WTC11 (cell line): ENCODE data around the gene SHISA6. TPM values are rescaled to one million over a fixed set of nuclear protein-coding genes. Genes with fewer than 3 reads are reported as not detected.
"Not testable (repeated sequence)": the region's sequence is repeated elsewhere in the genome, so short reads cannot be mapped to it uniquely, and the experiment has no call there.

ENCODE experiments used
- ATAC-seq: fragments of 200-7000 bp; cut with Tn5 transposase; 2 replicates; pipeline ENCODE4 v1.10.0; 2021; ENCODE audit warnings: mild to moderate bottlenecking, moderate library complexity
- CTCF ChIA-PET: fragments of 300-600 bp; sonication (Branson Sonifier 250); formaldehyde crosslinking; loops from one replicate; lab custom pipeline; 2021; ENCODE audit warnings: antibody characterized with exemption; lab: Charles Lee
- POLR2A ChIA-PET: fragments of 350-600 bp; sonication (Branson Sonifier 250); formaldehyde crosslinking; loops from one replicate; lab custom pipeline; 2021; ENCODE audit warnings: antibody characterized with exemption; lab: Charles Lee
- DNase-seq: peaks from one replicate; pipeline ENCODE4 v3.0.0; 2021; ENCODE audit warnings: low spot score
- H3K27ac Mint-ChIP-seq: 2 replicates; pipeline ENCODE4 v1.8.0; 2021; ENCODE audit warnings: mixed read lengths
- H3K27me3 Mint-ChIP-seq: 2 replicates; pipeline ENCODE4 v1.8.0; 2021; ENCODE audit warnings: low read depth, mild to moderate bottlenecking, moderate library complexity, mixed read lengths
- H3K36me3 Mint-ChIP-seq: 2 replicates; pipeline ENCODE4 v1.8.0; 2021; ENCODE audit warnings: mixed read lengths
- H3K4me1 Mint-ChIP-seq: 2 replicates; pipeline ENCODE4 v1.8.0; 2022; ENCODE audit warnings: mixed read lengths
- H3K4me3 Mint-ChIP-seq: 2 replicates; pipeline ENCODE4 v1.8.0; 2021; ENCODE audit warnings: mild to moderate bottlenecking, moderate library complexity, mixed read lengths
- H3K9me3 Mint-ChIP-seq: 2 replicates; pipeline ENCODE4 v1.8.0; 2021; ENCODE audit warnings: mixed read lengths
- CREM ChIP-seq: sonication (generic); formaldehyde crosslinking; IDR thresholded peaks from 2 replicates; pipeline ENCODE4 v1.8.1; 2022; ENCODE audit warnings: mild to moderate bottlenecking, missing genetic modification reagents, moderate library complexity
- FOXK1 ChIP-seq: sonication (generic); formaldehyde crosslinking; IDR thresholded peaks from 2 replicates; pipeline ENCODE4 v1.8.0; 2022; ENCODE audit warnings: mild to moderate bottlenecking, moderate library complexity, missing genetic modification reagents
- HMGA2 ChIP-seq: fragments of 250-450 bp; sonication (Bioruptor Pico); IDR thresholded peaks from 2 replicates; pipeline ENCODE4 v1.4.0; 2021; ENCODE audit warnings: mild to moderate bottlenecking, moderate library complexity
- KAT7 ChIP-seq: sonication (generic); formaldehyde crosslinking; IDR thresholded peaks from 2 replicates; pipeline ENCODE4 v1.8.1; 2023; ENCODE audit warnings: missing genetic modification reagents, mild to moderate bottlenecking, borderline replicate concordance
- NFE2L1 ChIP-seq: sonication (generic); formaldehyde crosslinking; IDR thresholded peaks from 2 replicates; pipeline ENCODE4 v1.8.1; 2023; ENCODE audit warnings: missing genetic modification reagents
- NR1H2 ChIP-seq: sonication (generic); formaldehyde crosslinking; IDR thresholded peaks from 2 replicates; pipeline ENCODE4 v1.9.0; 2021; ENCODE audit warnings: mild to moderate bottlenecking, moderate library complexity, missing genetic modification reagents
- total RNA-seq: library from RNA; stranded (reverse); gene quantifications from 3 replicates; pipeline ENCODE4 v1.2.3, GENCODE V29; 2021
- TF ChIP-seq, protein P1 (sequence below): fragments of 250-450 bp; sonication (Bioruptor Pico); conservative IDR thresholded peaks from 2 replicates; pipeline ENCODE4 v1.9.0; 2021; ENCODE audit warnings: mild to moderate bottlenecking
- TF ChIP-seq, protein P2 (sequence below): sonication (generic); formaldehyde crosslinking; IDR thresholded peaks from 2 replicates; pipeline ENCODE4 v1.8.1; 2023; ENCODE audit warnings: mild to moderate bottlenecking, missing genetic modification reagents
- TF ChIP-seq, protein P3 (sequence below): sonication (generic); formaldehyde crosslinking; IDR thresholded peaks from 2 replicates; pipeline ENCODE4 v1.8.0; 2022; ENCODE audit warnings: missing genetic modification reagents
- TF ChIP-seq, protein P4 (sequence below): sonication (generic); formaldehyde crosslinking; IDR thresholded peaks from 2 replicates; pipeline ENCODE4 v1.8.1; 2022; ENCODE audit warnings: missing genetic modification reagents, borderline replicate concordance
- TF ChIP-seq, protein P5 (sequence below): sonication (generic); formaldehyde crosslinking; IDR thresholded peaks from 2 replicates; pipeline ENCODE4 v1.8.1; 2022; ENCODE audit warnings: low read depth, missing genetic modification reagents, borderline replicate concordance

SHISA6 gene
- total RNA-seq, 1 experiment from 2014 or later = 1.1 TPM

DNA sequence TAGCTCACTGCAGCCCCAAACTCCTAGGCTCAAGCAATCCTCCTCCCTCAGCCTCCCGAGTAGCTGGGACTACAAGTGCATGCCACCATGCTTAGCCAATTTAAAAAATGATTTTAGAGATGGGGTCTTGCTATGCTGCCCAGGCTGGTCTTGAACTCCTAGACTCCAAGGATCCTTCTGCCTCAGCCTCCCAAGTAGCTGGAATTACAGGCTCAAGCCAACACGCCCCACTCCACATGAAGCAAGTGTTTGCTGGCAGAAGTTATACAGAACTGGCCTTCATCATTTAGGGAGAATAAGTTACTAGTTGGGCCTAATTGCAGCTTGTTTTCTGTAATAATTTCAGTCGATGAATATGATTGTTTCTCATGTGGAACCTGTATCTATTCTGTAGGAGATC, 68.0 kb downstream of the SHISA6 start (continued):
- TF ChIP-seq, protein P1, sequence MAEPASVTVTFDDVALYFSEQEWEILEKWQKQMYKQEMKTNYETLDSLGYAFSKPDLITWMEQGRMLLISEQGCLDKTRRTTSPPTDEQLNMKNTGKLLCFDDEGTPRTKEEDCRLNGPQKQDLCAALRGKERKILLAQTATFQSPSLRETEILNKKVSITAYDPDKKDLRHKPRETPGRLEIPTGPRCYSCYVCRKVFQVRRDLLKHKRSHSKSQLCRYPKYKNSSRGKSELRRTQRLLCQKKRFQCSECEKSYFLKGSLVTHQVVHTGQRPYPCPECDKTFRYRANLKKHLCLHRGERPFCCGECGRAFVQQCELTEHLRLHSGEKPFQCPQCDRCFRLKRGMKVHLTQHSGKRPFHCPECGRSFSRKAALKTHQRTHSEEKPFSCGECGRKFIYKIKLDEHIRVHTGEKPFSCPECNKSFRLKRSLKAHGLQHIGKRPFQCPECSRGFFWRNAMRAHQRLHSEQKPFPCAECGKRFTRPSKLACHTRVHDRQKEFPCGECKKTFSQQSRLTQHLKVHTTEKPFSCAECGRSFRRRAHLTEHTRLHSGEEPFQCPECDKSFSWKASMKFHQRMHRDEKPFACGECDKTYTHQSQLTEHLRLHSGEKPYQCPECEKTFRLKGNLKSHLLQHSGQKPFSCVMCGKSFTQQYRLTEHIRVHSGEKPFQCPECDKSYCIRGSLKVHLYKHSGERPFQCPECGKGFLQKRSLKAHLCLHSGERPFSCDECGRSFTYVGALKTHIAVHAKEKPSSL (CRISPR knock-in tag) = no peak

DNA sequence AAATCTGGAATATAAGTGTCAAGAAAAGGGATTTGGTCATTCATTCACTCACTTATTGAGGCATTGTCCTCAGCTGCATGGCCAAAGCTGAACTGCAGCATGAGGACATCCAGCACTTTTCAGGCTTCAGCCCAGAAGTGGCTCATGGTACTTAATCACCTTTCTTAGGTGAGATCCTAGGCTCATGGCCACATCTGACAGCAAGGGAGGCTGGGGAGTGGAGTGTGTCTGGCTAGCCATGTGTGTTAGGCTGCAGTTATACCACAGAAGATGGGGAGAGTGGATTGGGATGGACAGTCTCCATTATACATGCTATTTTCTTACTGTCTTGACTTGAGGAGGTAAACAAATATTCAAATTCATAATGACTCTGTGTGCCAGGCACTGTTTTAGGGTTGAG, 68.8 kb downstream of the SHISA6 start:
- peaks cover 56% of the 10 kb centered on the region for H3K36me3 Mint-ChIP-seq
- DNase-seq (no peak), ATAC-seq (no peak)
- peaks cover 71% of the 10 kb centered on the region for H3K9me3 Mint-ChIP-seq
- 0 out of 2 replicates have a peak, but pooled peaks cover 4% of the 10 kb centered on the region for H3K4me1 Mint-ChIP-seq
- H3K27ac Mint-ChIP-seq = no peak overlapping the region
- TF ChIP-seq, protein P2, sequence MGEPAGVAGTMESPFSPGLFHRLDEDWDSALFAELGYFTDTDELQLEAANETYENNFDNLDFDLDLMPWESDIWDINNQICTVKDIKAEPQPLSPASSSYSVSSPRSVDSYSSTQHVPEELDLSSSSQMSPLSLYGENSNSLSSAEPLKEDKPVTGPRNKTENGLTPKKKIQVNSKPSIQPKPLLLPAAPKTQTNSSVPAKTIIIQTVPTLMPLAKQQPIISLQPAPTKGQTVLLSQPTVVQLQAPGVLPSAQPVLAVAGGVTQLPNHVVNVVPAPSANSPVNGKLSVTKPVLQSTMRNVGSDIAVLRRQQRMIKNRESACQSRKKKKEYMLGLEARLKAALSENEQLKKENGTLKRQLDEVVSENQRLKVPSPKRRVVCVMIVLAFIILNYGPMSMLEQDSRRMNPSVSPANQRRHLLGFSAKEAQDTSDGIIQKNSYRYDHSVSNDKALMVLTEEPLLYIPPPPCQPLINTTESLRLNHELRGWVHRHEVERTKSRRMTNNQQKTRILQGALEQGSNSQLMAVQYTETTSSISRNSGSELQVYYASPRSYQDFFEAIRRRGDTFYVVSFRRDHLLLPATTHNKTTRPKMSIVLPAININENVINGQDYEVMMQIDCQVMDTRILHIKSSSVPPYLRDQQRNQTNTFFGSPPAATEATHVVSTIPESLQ (CRISPR knock-in tag) = no peak
- TF ChIP-seq KAT7 (CRISPR knock-in tag) (no peak), CREM (no peak), HMGA2 (CRISPR knock-in tag) (no peak)
- H3K27me3 Mint-ChIP-seq = peaks cover 14% of the 10 kb centered on the region
- H3K4me3 Mint-ChIP-seq = no peak overlapping the region
- ChIA-PET POLR2A (no interaction called here), CTCF (no interaction called here)

DNA sequence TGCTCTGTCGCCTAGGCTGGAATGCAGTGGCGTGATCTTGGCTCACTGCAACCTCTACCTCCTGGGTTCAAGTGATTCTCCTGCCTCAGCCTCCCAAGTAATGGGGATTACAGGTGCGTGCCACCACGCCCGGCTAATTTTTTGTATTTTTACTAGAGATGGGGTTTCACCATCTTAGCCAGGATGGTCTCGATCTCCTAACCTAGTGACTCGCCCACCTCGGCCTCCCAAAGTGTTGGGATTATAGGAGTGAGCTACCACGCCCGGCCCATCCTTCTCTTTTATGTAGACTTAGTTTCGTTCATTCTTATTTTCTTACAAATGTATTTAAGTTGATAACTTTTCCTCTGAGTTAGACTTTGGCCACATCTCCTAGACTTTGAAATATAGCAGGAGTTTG, 75.4 kb downstream of the SHISA6 start:
- Mint-ChIP-seq H3K36me3 (peaks cover 38% of the 10 kb centered on the region), H3K9me3 (peaks cover 61% of the 10 kb centered on the region)
- H3K4me3 Mint-ChIP-seq, ATAC-seq, CTCF ChIA-PET, POLR2A ChIA-PET, H3K27me3 Mint-ChIP-seq, H3K4me1 Mint-ChIP-seq, H3K27ac Mint-ChIP-seq, DNase-seq: not testable (repeated sequence)

DNA sequence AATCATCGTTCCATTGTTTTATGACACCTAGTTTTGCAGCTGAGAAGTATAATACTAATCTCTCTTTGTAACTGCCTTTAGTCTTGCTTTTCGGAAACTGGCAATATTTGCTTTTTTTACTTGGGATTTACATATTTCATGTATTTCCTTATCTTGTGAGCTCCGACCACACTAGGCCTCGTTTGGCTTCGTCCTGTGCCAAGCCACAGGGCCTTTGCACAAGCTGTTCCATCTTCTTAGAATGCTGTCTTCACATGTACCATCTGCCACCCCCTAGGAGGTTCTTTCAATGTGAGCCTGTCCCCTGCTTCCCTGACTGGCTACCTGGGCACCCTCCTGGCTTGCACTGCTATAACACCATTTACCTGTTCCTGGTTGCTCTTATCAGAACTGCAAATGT, 77.2 kb downstream of the SHISA6 start:
- no peaks in the 10 kb centered on the region for H3K4me1 Mint-ChIP-seq
- no peak overlapping the region for H3K4me3 Mint-ChIP-seq
- H3K9me3 Mint-ChIP-seq = peaks cover 64% of the 10 kb centered on the region
- peaks cover 4% of the 10 kb centered on the region for H3K27me3 Mint-ChIP-seq
- DNase-seq (no peak), ATAC-seq (no peak)
- peaks cover 40% of the 10 kb centered on the region for H3K36me3 Mint-ChIP-seq
- H3K27ac Mint-ChIP-seq = no peak overlapping the region
- ChIA-PET POLR2A (no interaction called here), CTCF (no interaction called here)
- TF ChIP-seq, protein P3, sequence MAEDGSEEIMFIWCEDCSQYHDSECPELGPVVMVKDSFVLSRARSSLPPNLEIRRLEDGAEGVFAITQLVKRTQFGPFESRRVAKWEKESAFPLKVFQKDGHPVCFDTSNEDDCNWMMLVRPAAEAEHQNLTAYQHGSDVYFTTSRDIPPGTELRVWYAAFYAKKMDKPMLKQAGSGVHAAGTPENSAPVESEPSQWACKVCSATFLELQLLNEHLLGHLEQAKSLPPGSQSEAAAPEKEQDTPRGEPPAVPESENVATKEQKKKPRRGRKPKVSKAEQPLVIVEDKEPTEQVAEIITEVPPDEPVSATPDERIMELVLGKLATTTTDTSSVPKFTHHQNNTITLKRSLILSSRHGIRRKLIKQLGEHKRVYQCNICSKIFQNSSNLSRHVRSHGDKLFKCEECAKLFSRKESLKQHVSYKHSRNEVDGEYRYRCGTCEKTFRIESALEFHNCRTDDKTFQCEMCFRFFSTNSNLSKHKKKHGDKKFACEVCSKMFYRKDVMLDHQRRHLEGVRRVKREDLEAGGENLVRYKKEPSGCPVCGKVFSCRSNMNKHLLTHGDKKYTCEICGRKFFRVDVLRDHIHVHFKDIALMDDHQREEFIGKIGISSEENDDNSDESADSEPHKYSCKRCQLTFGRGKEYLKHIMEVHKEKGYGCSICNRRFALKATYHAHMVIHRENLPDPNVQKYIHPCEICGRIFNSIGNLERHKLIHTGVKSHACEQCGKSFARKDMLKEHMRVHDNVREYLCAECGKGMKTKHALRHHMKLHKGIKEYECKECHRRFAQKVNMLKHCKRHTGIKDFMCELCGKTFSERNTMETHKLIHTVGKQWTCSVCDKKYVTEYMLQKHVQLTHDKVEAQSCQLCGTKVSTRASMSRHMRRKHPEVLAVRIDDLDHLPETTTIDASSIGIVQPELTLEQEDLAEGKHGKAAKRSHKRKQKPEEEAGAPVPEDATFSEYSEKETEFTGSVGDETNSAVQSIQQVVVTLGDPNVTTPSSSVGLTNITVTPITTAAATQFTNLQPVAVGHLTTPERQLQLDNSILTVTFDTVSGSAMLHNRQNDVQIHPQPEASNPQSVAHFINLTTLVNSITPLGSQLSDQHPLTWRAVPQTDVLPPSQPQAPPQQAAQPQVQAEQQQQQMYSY = no peak

DNA sequence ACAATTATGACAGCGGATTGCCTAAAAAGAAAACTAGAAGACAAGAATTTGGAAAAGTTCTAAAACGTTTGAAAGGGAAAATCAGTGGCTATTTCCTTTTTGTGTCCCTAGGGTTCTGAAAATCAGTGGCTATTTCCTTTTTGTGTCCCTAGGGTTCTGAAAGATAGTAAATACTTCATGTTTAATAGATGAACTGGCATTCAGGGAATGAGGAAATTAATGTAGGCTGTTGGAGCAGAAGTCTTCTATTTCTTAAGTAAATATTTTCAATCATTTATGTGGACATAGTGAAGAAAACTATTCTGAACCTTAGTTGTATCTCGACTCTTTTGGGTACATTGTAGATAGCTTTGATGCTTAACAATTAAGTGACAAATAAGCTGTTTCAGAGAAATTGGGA, 78.9 kb downstream of the SHISA6 start:
- DNase-seq (no peak), ATAC-seq (no peak)
- peaks cover 69% of the 10 kb centered on the region for H3K9me3 Mint-ChIP-seq
- POLR2A ChIA-PET = no interaction called here
- H3K4me1 Mint-ChIP-seq = no peaks in the 10 kb centered on the region
- no peak overlapping the region for H3K27ac Mint-ChIP-seq
- CTCF ChIA-PET = no interaction called here
- H3K4me3 Mint-ChIP-seq = no peak overlapping the region
- peaks cover 4% of the 10 kb centered on the region for H3K27me3 Mint-ChIP-seq
- H3K36me3 Mint-ChIP-seq = peaks cover 47% of the 10 kb centered on the region
- no peak for TF ChIP-seq NR1H2
- TF ChIP-seq NFE2L1 = no peak
- no peak for TF ChIP-seq FOXK1 (CRISPR knock-in tag)
- TF ChIP-seq, protein P4, sequence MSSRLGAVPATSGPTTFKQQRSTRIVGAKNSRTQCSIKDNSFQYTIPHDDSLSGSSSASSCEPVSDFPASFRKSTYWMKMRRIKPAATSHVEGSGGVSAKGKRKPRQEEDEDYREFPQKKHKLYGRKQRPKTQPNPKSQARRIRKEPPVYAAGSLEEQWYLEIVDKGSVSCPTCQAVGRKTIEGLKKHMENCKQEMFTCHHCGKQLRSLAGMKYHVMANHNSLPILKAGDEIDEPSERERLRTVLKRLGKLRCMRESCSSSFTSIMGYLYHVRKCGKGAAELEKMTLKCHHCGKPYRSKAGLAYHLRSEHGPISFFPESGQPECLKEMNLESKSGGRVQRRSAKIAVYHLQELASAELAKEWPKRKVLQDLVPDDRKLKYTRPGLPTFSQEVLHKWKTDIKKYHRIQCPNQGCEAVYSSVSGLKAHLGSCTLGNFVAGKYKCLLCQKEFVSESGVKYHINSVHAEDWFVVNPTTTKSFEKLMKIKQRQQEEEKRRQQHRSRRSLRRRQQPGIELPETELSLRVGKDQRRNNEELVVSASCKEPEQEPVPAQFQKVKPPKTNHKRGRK = no peak
- TF ChIP-seq, protein P5, sequence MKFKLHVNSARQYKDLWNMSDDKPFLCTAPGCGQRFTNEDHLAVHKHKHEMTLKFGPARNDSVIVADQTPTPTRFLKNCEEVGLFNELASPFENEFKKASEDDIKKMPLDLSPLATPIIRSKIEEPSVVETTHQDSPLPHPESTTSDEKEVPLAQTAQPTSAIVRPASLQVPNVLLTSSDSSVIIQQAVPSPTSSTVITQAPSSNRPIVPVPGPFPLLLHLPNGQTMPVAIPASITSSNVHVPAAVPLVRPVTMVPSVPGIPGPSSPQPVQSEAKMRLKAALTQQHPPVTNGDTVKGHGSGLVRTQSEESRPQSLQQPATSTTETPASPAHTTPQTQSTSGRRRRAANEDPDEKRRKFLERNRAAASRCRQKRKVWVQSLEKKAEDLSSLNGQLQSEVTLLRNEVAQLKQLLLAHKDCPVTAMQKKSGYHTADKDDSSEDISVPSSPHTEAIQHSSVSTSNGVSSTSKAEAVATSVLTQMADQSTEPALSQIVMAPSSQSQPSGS = no peak
